ENCODE data around the gene CFAP206.

The CFAP206 gene

DNA sequence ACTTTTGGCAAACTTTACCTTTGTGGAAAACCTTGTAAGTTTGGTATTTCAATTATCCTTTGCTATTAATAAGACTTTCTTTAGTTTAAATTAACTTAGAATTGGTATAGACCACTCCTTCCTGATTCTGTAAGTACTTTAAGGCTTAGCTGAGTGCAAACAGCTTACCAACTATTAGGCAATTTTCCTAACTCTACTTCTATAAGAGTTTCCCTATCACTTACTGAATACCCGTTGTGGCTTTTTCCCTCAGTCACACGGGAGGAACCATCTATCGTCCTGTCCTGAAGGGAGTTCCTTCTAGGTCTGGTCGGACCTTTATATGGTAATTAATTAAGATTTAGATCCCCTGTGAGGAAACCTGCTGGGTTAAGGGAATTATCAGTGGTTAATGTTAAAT, 74.6 kb downstream of the CFAP206 start:
- Histone ChIP-seq H3K9me3 (ENCODE audit: control insufficient read depth, insufficient read depth, low read depth, low read length) (no peaks in the 10 kb centered on the region), H3K4me3 (ENCODE audit: low read depth, low read length) (no peak overlapping the region), H3K27ac (ENCODE audit: extremely low read depth, low read depth, low read length) (no peak overlapping the region), H3K36me3 (ENCODE audit: control insufficient read depth in 2 of 2, insufficient read depth in 1 of 2, low read length in 2 of 2) (peaks cover 0 to 28% of the 10 kb centered on the region in 2 experiments; a peak in 1 of 3 replicates), H3K4me1 (ENCODE audit: control insufficient read depth, insufficient read depth, low read length) (no peaks in the 10 kb centered on the region)
- POLR2A ChIA-PET, result no interaction called here
- TF ChIP-seq ZNF830 (tag by site-specific recombination; IDR thresholded peaks at IDR 0.05; ENCODE audit: low read depth), result no peak
- TF ChIP-seq ZNF10 (tag by site-specific recombination; IDR thresholded peaks at IDR 0.05), result no peak
- TF ChIP-seq GFI1B (tag by site-specific recombination; IDR thresholded peaks at IDR 0.05), result no peak
- no peak for TF ChIP-seq ZNF155 (tag by site-specific recombination; IDR thresholded peaks at IDR 0.05)
- no peak for TF ChIP-seq ZNF76 (tag by site-specific recombination; IDR thresholded peaks at IDR 0.05; ENCODE audit: borderline replicate concordance, low read depth)
- no peak for TF ChIP-seq ZNF664 (tag by site-specific recombination; IDR thresholded peaks at IDR 0.05)
- no peak for TF ChIP-seq ZNF324 (tag by site-specific recombination; IDR thresholded peaks at IDR 0.05)
- no peak for TF ChIP-seq TCF7L2 (IDR thresholded peaks at IDR 0.05; ENCODE audit: borderline replicate concordance, low read depth, low read length)
- TF ChIP-seq KLF7 (tag by site-specific recombination; IDR thresholded peaks at IDR 0.05; ENCODE audit: borderline replicate concordance), result no peak
- no peak for TF ChIP-seq ZSCAN16 (tag by site-specific recombination; IDR thresholded peaks at IDR 0.05)
- CTCF ChIA-PET, result interaction anchor here (0.8 kb wide), 1 partner anchor 202 kb away, joined by 3 read pairs; no protein-coding TSS in a partner anchor

- ChIA-PET POLR2A (no interaction called here), CTCF (no interaction called here)
- H3K4me3 ChIP-seq (ENCODE audit: low read depth, low read length), result no peak overlapping the region
- no peaks in the 10 kb centered on the region for H3K4me1 ChIP-seq (ENCODE audit: control insufficient read depth, insufficient read depth, low read length)
- H3K27ac ChIP-seq (ENCODE audit: extremely low read depth, low read depth, low read length), result no peak overlapping the region
- H3K9me3 ChIP-seq (ENCODE audit: control insufficient read depth, insufficient read depth, low read depth, low read length), result no peaks in the 10 kb centered on the region
- H3K36me3 ChIP-seq (ENCODE audit: control insufficient read depth in 2 of 2, insufficient read depth in 1 of 2, low read length in 2 of 2), result peaks cover 0 to 14% of the 10 kb centered on the region in 2 experiments; a peak in 1 of 3 replicates
- no peak for TF ChIP-seq RBAK (tag by site-specific recombination; IDR thresholded peaks at IDR 0.05)
- no peak for TF ChIP-seq ZNF114 (tag by site-specific recombination; IDR thresholded peaks at IDR 0.05)
- 0 out of 2 replicates have a peak, but pooled peaks have one; percentile 58 for TF ChIP-seq ZNF660 (tag by site-specific recombination; IDR thresholded peaks at IDR 0.05)
- TF ChIP-seq, protein P1, sequence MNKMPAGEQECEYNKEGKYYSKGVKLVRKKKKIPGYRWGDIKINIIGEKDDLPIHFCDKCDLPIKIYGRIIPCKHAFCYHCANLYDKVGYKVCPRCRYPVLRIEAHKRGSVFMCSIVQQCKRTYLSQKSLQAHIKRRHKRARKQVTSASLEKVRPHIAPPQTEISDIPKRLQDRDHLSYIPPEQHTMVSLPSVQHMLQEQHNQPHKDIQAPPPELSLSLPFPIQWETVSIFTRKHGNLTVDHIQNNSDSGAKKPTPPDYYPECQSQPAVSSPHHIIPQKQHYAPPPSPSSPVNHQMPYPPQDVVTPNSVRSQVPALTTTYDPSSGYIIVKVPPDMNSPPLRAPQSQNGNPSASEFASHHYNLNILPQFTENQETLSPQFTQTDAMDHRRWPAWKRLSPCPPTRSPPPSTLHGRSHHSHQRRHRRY (tag by site-specific recombination; IDR thresholded peaks at IDR 0.05), result no peak
- TF ChIP-seq ZNF776 (tag by site-specific recombination; IDR thresholded peaks at IDR 0.05; ENCODE audit: borderline replicate concordance), result no peak
- TF ChIP-seq ZNF366 (tag by site-specific recombination; conservative IDR thresholded peaks at IDR 0.05), result no peak; the same call in 1 of the 2 replicates
- peak; percentile 25; the same call in 1 of the 2 replicates for TF ChIP-seq ZNF654 (tag by site-specific recombination; IDR thresholded peaks at IDR 0.05; ENCODE audit: low read depth)
- no peak for TF ChIP-seq ZNF658 (tag by site-specific recombination; IDR thresholded peaks at IDR 0.05)
- TF ChIP-seq PRDM10 (tag by site-specific recombination; IDR thresholded peaks at IDR 0.05), result no peak
- no peak for TF ChIP-seq ZFP37 (tag by site-specific recombination; IDR thresholded peaks at IDR 0.05)
- no peak for TF ChIP-seq PRDM6 (tag by site-specific recombination; IDR thresholded peaks at IDR 0.05)
- TF ChIP-seq ATF2 (tag by site-specific recombination; IDR thresholded peaks at IDR 0.05; ENCODE audit: low read depth), result no peak
- TF ChIP-seq, protein P2, sequence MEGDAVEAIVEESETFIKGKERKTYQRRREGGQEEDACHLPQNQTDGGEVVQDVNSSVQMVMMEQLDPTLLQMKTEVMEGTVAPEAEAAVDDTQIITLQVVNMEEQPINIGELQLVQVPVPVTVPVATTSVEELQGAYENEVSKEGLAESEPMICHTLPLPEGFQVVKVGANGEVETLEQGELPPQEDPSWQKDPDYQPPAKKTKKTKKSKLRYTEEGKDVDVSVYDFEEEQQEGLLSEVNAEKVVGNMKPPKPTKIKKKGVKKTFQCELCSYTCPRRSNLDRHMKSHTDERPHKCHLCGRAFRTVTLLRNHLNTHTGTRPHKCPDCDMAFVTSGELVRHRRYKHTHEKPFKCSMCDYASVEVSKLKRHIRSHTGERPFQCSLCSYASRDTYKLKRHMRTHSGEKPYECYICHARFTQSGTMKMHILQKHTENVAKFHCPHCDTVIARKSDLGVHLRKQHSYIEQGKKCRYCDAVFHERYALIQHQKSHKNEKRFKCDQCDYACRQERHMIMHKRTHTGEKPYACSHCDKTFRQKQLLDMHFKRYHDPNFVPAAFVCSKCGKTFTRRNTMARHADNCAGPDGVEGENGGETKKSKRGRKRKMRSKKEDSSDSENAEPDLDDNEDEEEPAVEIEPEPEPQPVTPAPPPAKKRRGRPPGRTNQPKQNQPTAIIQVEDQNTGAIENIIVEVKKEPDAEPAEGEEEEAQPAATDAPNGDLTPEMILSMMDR (tag by site-specific recombination; IDR thresholded peaks at IDR 0.05), result peak; percentile 28; the same call in 1 of the 2 replicates
- no peak for TF ChIP-seq ZNF664 (tag by site-specific recombination; IDR thresholded peaks at IDR 0.05)
- no peak for TF ChIP-seq ZBTB8A (tag by site-specific recombination; IDR thresholded peaks at IDR 0.05)
Observed at GRCh38 chr6:87483929-87484328, 76.2 kb downstream of the CFAP206 start.

All from HEK293 (cell line).